ENCODE results near the gene TPM3.
"Not testable (repeated sequence)": the region's sequence is repeated elsewhere in the genome, so short reads cannot be mapped to it uniquely, and the experiment has no call there.

Gene TPM3

GRCh38 chr1:154158307-154159125, 33.4 kb downstream of the TPM3 start:
- DNase-seq, result no peak

- DNase-seq, result peak; percentile 74
These were observed 34.2 kb downstream of the TPM3 start for GRCh38 chr1:154157520-154158306.

DNA sequence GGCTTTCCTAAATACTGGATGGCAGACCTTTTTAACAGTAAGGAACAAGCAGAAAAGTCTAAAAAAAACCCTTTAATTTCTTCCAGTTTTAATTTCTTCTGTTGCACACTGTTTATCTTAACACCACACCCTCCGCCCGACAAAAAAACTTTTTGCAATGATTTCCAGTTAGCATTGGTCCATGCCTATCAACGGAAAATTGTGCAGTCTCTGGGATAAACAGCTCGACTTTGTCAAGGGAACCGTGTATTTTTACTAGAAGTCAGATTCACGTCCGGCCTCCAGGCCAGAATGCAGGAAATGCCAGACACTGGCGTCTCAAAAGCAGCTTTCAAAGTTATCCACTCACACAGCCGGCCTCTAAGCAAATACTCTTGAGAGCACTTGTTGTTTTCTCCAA, 36.6 kb downstream of the TPM3 start:
- peak; percentile 93 for DNase-seq

GRCh38 chr1:154154534-154155191, 37.2 kb downstream of the TPM3 start, which contains the start of gene NUP210L:
NUP210L (minus strand) TSS chr1:154155073.
- peak; percentile 93 for DNase-seq

- DNase-seq, result peak; percentile 16
These were observed 37.8 kb downstream of the TPM3 start for GRCh38 chr1:154154053-154154452.

DNA sequence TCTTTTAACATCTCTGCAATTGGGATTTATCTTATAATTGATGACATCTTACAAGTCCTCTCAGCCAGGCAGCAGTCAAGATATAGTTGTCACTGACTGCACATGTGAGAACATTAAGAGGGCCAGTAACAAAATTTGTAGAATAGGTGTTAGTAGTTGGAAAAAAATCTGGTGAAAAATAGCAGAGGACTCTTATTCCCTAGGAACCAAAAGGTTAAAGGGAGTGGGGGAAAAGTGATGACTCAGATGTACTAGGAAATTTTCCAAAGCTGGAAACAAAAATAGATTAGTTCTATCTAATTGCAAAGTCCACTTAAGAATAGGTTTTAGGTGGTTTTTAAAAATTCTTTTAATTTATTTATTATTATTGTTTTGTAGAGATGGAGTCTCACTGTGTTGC, 40.6 kb downstream of the TPM3 start:
- no peak for DNase-seq

- peak; percentile 75 for DNase-seq
These were observed 43.1 kb downstream of the TPM3 start for GRCh38 chr1:154148807-154149206.

- not testable (repeated sequence) for DNase-seq
These were observed 44.4 kb downstream of the TPM3 start for GRCh38 chr1:154147505-154147904.

- peak; percentile 23 for DNase-seq
These were observed 45.9 kb downstream of the TPM3 start for GRCh38 chr1:154145986-154146385.

- DNase-seq, result no peak
These were observed 49.5 kb downstream of the TPM3 start for GRCh38 chr1:154142358-154142757.

DNA sequence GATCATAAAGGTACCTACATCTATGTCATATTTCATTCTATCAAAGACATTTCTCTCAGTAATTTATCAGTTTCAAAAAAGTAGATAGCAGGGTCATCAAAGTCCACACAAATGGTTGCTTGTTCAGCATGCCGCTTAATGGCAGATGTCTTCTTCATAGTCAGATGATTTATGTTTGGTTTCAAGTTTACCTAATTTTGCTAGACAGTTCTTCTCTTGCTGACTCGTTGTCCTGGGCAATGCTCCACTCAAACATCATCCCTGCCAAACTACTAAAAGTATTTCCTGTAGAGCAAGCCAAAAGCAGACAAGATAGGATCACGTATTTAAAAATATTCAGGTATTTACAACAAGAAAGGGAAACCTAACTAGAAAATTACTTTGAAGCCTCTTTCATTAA, 50.7 kb downstream of the TPM3 start:
- DNase-seq, result no peak

- DNase-seq, result no peak
These were observed 54.0 kb downstream of the TPM3 start for GRCh38 chr1:154137888-154138287.

DNA sequence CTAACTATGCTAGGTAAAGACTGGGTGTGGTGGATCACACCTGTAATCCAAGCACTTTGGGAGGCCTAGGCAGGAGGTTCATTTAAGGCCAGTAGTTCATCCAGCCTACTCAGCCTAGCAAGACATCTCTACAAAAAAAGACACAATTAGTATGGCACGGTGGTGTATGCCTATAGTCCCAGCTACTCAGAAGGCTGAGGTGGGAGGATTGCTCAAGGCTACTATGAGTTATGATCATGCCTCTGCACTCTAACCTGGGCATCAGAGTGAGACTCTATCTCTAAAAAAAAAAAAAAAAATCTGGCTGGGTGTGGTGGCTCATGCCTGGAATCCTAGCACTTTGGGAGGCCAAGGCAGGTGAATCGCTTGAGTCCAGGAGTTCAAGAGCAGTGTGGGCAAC, 58.6 kb downstream of the TPM3 start:
- DNase-seq, result no peak

DNA sequence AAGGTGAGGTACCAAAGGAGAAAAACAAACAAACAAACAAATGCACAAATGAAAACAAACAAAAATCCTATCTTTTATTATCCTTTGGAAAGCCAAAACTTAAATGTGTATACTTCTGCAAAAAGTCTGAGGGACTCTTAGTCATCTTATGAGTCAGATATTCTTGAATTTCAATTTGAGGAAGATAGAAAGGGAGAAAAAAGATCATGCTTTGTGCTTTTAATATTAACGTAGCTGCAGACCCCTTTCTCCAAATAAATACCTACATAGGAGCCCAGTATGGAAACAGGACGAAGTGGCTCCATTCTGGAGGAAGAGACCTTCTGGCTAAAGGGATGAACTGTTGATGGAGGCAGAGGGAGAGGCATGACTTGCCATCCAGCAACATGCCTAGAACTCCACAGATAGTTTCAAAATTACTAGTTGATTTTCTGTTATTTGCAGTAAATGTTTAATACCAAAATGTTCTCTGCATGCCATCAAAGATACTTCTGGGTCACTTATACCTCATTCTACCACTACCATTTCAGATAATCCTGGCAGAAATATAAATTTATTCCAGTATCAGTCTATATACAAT, 62.4 kb downstream of the TPM3 start:
- DNase-seq, result no peak

- DNase-seq, result not testable (repeated sequence)
These were observed 68.7 kb downstream of the TPM3 start for GRCh38 chr1:154123205-154123604.

GRCh38 chr1:154117642-154118041, 74.3 kb downstream of the TPM3 start:
- DNase-seq, result no peak

DNA sequence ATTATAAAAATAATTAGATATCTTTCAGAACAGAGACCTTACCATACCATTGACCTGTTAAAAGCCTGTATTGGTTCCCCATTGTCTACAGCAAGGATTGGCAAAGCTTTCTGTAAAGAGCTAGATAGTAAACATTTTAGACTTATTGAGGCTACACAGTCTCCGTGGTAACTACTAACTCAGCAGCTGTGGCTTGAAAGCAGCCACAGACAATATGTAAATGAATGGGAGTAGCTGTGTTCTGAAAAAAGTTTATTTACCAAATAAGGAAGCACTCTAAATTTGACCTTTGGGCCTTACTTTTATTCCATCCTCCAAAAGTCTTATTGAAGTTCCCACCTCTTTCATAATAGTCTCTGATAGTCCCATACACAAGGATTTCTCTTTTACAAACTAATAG, 76.7 kb downstream of the TPM3 start:
- peak; percentile 73 for DNase-seq
